Upper lobe of right lung (tissue), 1 donor: ENCODE results near the gene EPN3. TPM values are rescaled to one million over a fixed set of nuclear protein-coding genes. Genes with fewer than 3 reads are reported as not detected.

Experiments used
- ATAC-seq: fragments of 200-7000 bp; cut with Tn5 transposase; one replicate; pipeline ENCODE4 v1.9.1; 2020; ENCODE audit warnings: mild to moderate bottlenecking, moderate library complexity
- DNase-seq: peaks from one replicate; pipeline ENCODE4 v3.0.0-alpha.2; 2020
- H3K27ac ChIP-seq: fragments of 200-600 bp; one replicate; pipeline ENCODE4 v1.8.0; 2022
- H3K27me3 ChIP-seq: fragments of 200-600 bp; one replicate; pipeline ENCODE4 v1.8.0; 2022; ENCODE audit warnings: mild to moderate bottlenecking
- H3K36me3 ChIP-seq: fragments of 200-600 bp; one replicate; pipeline ENCODE4 v1.8.0; 2022
- H3K4me1 ChIP-seq: fragments of 200-600 bp; one replicate; pipeline ENCODE4 v1.8.0; 2022
- H3K4me3 ChIP-seq: fragments of 200-600 bp; one replicate; pipeline ENCODE4 v1.8.0; 2022; ENCODE audit warnings: mild to moderate bottlenecking
- H3K9me3 ChIP-seq: fragments of 200-600 bp; one replicate; pipeline ENCODE4 v1.8.0; 2022
- CTCF ChIP-seq: fragments of 200-600 bp; IDR thresholded peaks from one replicate; pipeline ENCODE4 v1.8.0; 2022; ENCODE audit warnings: antibody characterized with exemption
- intact Hi-C: fragments of 100-400 bp; cut with DNase I; formaldehyde crosslinking; loops from one replicate; pipeline ENCODE4 v1.11.0; 2022
- total RNA-seq: library from RNA; stranded (reverse); fragmentation: NEBNext Ultra II Directional; extraction: Animal tissue kit (Norgen Biotek cat#: 25700); gene quantifications from one replicate; pipeline ENCODE4 v1.2.1, GENCODE V29; 2021
- donor health status: DM: no; HTN: yes; CAD: no; lungs with severe emphysema.

The EPN3 gene
- total RNA-seq, 1 donor from 2014 or later, result 0.09 TPM

GRCh38 chr17:50505591-50506130 is 26.9 kb upstream of the EPN3 start:
- no peaks in the 10 kb centered on the region for H3K36me3 ChIP-seq
- H3K27ac ChIP-seq, result no peak overlapping the region
- H3K9me3 ChIP-seq, result no peaks in the 10 kb centered on the region
- no peaks in the 10 kb centered on the region for H3K4me1 ChIP-seq
- DNase-seq, result no peak
- H3K4me3 ChIP-seq, result no peak overlapping the region
- no peak for ATAC-seq
- no peaks in the 10 kb centered on the region for H3K27me3 ChIP-seq
- intact Hi-C loops, result no loop called here
- TF ChIP-seq CTCF, result no peak

GRCh38 chr17:50506298-50506697 is 26.2 kb upstream of the EPN3 start:
- DNase-seq, result no peak
- TF ChIP-seq CTCF, result no peak
- H3K36me3 ChIP-seq, result no peaks in the 10 kb centered on the region
- H3K27ac ChIP-seq, result no peak overlapping the region
- ATAC-seq, result no peak
- intact Hi-C loops, result no loop called here
- H3K27me3 ChIP-seq, result no peaks in the 10 kb centered on the region
- H3K9me3 ChIP-seq, result no peaks in the 10 kb centered on the region
- H3K4me3 ChIP-seq, result no peak overlapping the region
- H3K4me1 ChIP-seq, result no peaks in the 10 kb centered on the region

- Histone ChIP-seq H3K4me3 (peak within 1 kb of the TSS; percentile 61), H3K27ac (peak within 1 kb of the TSS; percentile 55), H3K9me3 (no peaks in the 10 kb centered on the region), H3K36me3 (no peaks in the 10 kb centered on the region), H3K27me3 (no peaks in the 10 kb centered on the region), H3K4me1 (no peaks in the 10 kb centered on the region)
- DNase-seq (peak; percentile 89), ATAC-seq (peak; percentile 85)
- no peak for TF ChIP-seq CTCF
- intact Hi-C loops, result no loop called here
Observed at GRCh38 chr17:50507871-50508572, 24.5 kb upstream of the EPN3 start, which contains the start of gene MYCBPAP. MYCBPAP (plus strand) TSS chr17:50508439; CDS start chr17:50508675, 236 bp downstream.

GRCh38 chr17:50508573-50509460 is 23.7 kb upstream of the EPN3 start:
- peak; percentile 27 for TF ChIP-seq CTCF
- H3K4me1 ChIP-seq, result no peaks in the 10 kb centered on the region
- no peak for DNase-seq
- no peaks in the 10 kb centered on the region for H3K9me3 ChIP-seq
- no peak for ATAC-seq
- H3K36me3 ChIP-seq, result no peaks in the 10 kb centered on the region
- peak overlapping the region; percentile 55 for H3K27ac ChIP-seq
- H3K27me3 ChIP-seq, result no peaks in the 10 kb centered on the region
- intact Hi-C loops, result no loop called here
- H3K4me3 ChIP-seq, result peak overlapping the region; percentile 61

GRCh38 chr17:50511058-50511457 is 21.5 kb upstream of the EPN3 start:
- Histone ChIP-seq H3K27me3 (no peaks in the 10 kb centered on the region), H3K4me1 (no peaks in the 10 kb centered on the region), H3K9me3 (no peaks in the 10 kb centered on the region), H3K4me3 (no peak overlapping the region), H3K36me3 (no peaks in the 10 kb centered on the region), H3K27ac (no peak overlapping the region)
- DNase-seq (no peak), ATAC-seq (no peak)
- intact Hi-C loops, result no loop called here
- no peak for TF ChIP-seq CTCF
